ENCODE measurements around the gene TBC1D19. TPM values are rescaled to one million over a fixed set of nuclear protein-coding genes. Genes with fewer than 3 reads are reported as not detected.
A peak's percentile ranks its signal among the peaks of the same experiment; 100 is the strongest.

Gene TBC1D19
- total RNA-seq, 1 donor from 2014 or later = 29.8 TPM

GRCh38 chr4:26782830-26783202 lies 198.9 kb downstream of the TBC1D19 start:
- DNase-seq = no peak

GRCh38 chr4:26784207-26784865 lies 200.5 kb downstream of the TBC1D19 start:
- no peak for DNase-seq

- DNase-seq = no peak
Measured at GRCh38 chr4:26785312-26785711, 201.4 kb downstream of the TBC1D19 start.

GRCh38 chr4:26785810-26786209 lies 201.9 kb downstream of the TBC1D19 start:
- no peak for DNase-seq

- no peak for DNase-seq
Measured at GRCh38 chr4:26786916-26787315, 203.0 kb downstream of the TBC1D19 start.

GRCh38 chr4:26787461-26788340 lies 203.8 kb downstream of the TBC1D19 start:
- peak; percentile 31 for DNase-seq

GRCh38 chr4:26788341-26788733 lies 204.5 kb downstream of the TBC1D19 start:
- no peak for DNase-seq

- DNase-seq = no peak
Measured at GRCh38 chr4:26789208-26789607, 205.3 kb downstream of the TBC1D19 start.

- DNase-seq = no peak
Measured at GRCh38 chr4:26791346-26791745, 207.5 kb downstream of the TBC1D19 start.

GRCh38 chr4:26792639-26793038 lies 208.8 kb downstream of the TBC1D19 start:
- DNase-seq = no peak

GRCh38 chr4:26793735-26794134 lies 209.9 kb downstream of the TBC1D19 start:
- DNase-seq = no peak

- DNase-seq = no peak
Measured at GRCh38 chr4:26796081-26796480, 212.2 kb downstream of the TBC1D19 start.

- DNase-seq = no peak
Measured at GRCh38 chr4:26802790-26803189, 218.9 kb downstream of the TBC1D19 start.

- DNase-seq = peak; percentile 53
Measured at GRCh38 chr4:26803211-26803861, 219.5 kb downstream of the TBC1D19 start.

GRCh38 chr4:26804451-26804850 lies 220.6 kb downstream of the TBC1D19 start:
- no peak for DNase-seq

- peak; percentile 8 for DNase-seq
Measured at GRCh38 chr4:26804925-26805324, 221.0 kb downstream of the TBC1D19 start.

Small RNAs within 50 kb of the gene (small RNA-seq; reads per million reads assigned to genes)
- not detected for gene RF00284 (ENCODE audit: low replicate concordance)

Other genes with a start within 250 kb of the TBC1D19 start
- 0.49 TPM for gene CCKAR, start 93.6 kb upstream of the TBC1D19 start, total RNA-seq